Measurements from ENCODE around the gene PDIA3. TPM values are rescaled to one million over a fixed set of nuclear protein-coding genes. Genes with fewer than 3 reads are reported as not detected.

PDIA3 gene
- total RNA-seq, 1 experiment from 2014 or later, result 421 TPM

GRCh38 chr15:43775411-43775965 is 29.2 kb downstream of the PDIA3 start:
- Histone ChIP-seq H3K27ac (ENCODE audit: low read depth, low read length, poor library complexity, severe bottlenecking) (peak overlapping the region; percentile 41), H3K4me3 (ENCODE audit: low read depth, low read length, poor library complexity, severe bottlenecking) (no peak overlapping the region), H3K9me3 (ENCODE audit: low read depth, low read length, poor library complexity, severe bottlenecking) (no peaks in the 10 kb centered on the region), H3K36me3 (ENCODE audit: insufficient read depth, low read length, poor library complexity, severe bottlenecking) (peaks cover 29% of the 10 kb centered on the region), H3K27me3 (replicated peaks; ENCODE audit: insufficient read depth, low read depth, low read length, poor library complexity) (no peaks in the 10 kb centered on the region), H3K4me1 (ENCODE audit: insufficient read depth, low read length, poor library complexity, severe bottlenecking) (peaks cover 11% of the 10 kb centered on the region)
- CTCF ChIA-PET, result no interaction called here
- DNase-seq (ENCODE audit: low spot score), result peak; percentile 79
- no TSS peak for BruUV-seq (replicated peaks)
- TF ChIP-seq, protein P1, sequence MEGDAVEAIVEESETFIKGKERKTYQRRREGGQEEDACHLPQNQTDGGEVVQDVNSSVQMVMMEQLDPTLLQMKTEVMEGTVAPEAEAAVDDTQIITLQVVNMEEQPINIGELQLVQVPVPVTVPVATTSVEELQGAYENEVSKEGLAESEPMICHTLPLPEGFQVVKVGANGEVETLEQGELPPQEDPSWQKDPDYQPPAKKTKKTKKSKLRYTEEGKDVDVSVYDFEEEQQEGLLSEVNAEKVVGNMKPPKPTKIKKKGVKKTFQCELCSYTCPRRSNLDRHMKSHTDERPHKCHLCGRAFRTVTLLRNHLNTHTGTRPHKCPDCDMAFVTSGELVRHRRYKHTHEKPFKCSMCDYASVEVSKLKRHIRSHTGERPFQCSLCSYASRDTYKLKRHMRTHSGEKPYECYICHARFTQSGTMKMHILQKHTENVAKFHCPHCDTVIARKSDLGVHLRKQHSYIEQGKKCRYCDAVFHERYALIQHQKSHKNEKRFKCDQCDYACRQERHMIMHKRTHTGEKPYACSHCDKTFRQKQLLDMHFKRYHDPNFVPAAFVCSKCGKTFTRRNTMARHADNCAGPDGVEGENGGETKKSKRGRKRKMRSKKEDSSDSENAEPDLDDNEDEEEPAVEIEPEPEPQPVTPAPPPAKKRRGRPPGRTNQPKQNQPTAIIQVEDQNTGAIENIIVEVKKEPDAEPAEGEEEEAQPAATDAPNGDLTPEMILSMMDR (conservative IDR thresholded peaks at IDR 0.05; ENCODE audit: low read depth, low read length), result peak; percentile 46
- no peak for TF ChIP-seq EZH2 (IDR thresholded peaks at IDR 0.05; ENCODE audit: borderline replicate concordance, low read depth, low read length, poor library complexity, severe bottlenecking)
- POLR2A ChIA-PET (ENCODE audit: low non-redundant PET), result no interaction called here
- intact Hi-C loops (cut with micrococcal nuclease; ENCODE audit: unreplicated experiment), result no loop called here

DNA sequence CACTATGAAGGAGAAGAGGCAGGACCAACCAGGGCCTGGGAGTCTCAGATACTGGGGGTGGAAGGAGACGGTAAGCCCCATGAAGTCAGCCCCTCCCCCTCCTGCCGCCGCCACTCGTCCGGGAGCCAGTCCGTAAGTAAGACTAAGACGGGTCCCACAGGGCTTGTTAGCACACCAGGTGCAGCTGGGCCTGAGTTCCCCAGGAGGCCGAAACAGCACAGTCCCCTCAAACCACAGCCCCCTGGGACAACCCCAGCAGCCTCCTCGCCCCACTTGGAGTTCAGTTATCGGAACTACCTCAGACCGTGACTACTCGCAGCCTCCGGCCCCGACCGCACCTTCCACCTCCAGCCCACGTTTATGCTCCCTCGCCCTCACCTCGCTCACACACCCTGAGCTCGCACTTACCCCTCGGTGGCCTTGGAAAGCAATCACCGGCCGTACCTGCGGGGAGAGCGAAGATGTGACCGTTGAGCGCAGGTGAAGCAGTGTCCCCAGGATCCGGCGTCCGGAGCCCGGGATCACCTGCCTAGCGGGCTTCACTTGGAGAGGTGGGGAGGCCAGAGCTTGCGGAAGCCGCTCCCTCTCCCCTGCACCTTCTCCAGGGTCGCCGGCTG is 30.0 kb downstream of the PDIA3 start:
- BruUV-seq (replicated peaks), result no TSS peak
- intact Hi-C loops (cut with micrococcal nuclease; ENCODE audit: unreplicated experiment), result no loop called here

GRCh38 chr15:43776718-43777266 is 30.6 kb downstream of the PDIA3 start, which contains the start of gene ELL3:
Gene ELL3 (minus strand): TSS chr15:43776966. CDS start chr15:43776901, 65 bp downstream.
- intact Hi-C loops (cut with micrococcal nuclease; ENCODE audit: unreplicated experiment), result no loop called here
- BruUV-seq (replicated peaks), result no TSS peak
- H3K4me1 ChIP-seq (ENCODE audit: insufficient read depth, low read length, poor library complexity, severe bottlenecking), result peaks cover 11% of the 10 kb centered on the region
- ChIA-PET POLR2A (ENCODE audit: low non-redundant PET) (no interaction called here), CTCF (interaction anchor here (0.5 to 1.1 kb wide), 3 partner anchors 9 to 12 kb away, joined by 3 to 7 read pairs (median 4); no protein-coding TSS in a partner anchor)
- H3K4me3 ChIP-seq (ENCODE audit: low read depth, low read length, poor library complexity, severe bottlenecking), result peak within 1 kb of the TSS; percentile 75
- H3K27ac ChIP-seq (ENCODE audit: low read depth, low read length, poor library complexity, severe bottlenecking), result peak within 1 kb of the TSS; percentile 86
- DNase-seq (ENCODE audit: low spot score), result peak; percentile 87
- no peaks in the 10 kb centered on the region for H3K9me3 ChIP-seq (ENCODE audit: low read depth, low read length, poor library complexity, severe bottlenecking)
- no peaks in the 10 kb centered on the region for H3K27me3 ChIP-seq (replicated peaks; ENCODE audit: insufficient read depth, low read depth, low read length, poor library complexity)
- TF ChIP-seq, protein P1 (conservative IDR thresholded peaks at IDR 0.05; ENCODE audit: low read depth, low read length), result no peak
- TF ChIP-seq EZH2 (IDR thresholded peaks at IDR 0.05; ENCODE audit: borderline replicate concordance, low read depth, low read length, poor library complexity, severe bottlenecking), result no peak
- H3K36me3 ChIP-seq (ENCODE audit: insufficient read depth, low read length, poor library complexity, severe bottlenecking), result peaks cover 16% of the 10 kb centered on the region

More for the DNA sequence above, 30.0 kb downstream of the PDIA3 start:
- Histone ChIP-seq H3K36me3 (ENCODE audit: insufficient read depth, low read length, poor library complexity, severe bottlenecking) (peaks cover 22% of the 10 kb centered on the region), H3K27ac (ENCODE audit: low read depth, low read length, poor library complexity, severe bottlenecking) (no peak overlapping the region), H3K27me3 (replicated peaks; ENCODE audit: insufficient read depth, low read depth, low read length, poor library complexity) (no peaks in the 10 kb centered on the region), H3K9me3 (ENCODE audit: low read depth, low read length, poor library complexity, severe bottlenecking) (no peaks in the 10 kb centered on the region), H3K4me1 (ENCODE audit: insufficient read depth, low read length, poor library complexity, severe bottlenecking) (peaks cover 11% of the 10 kb centered on the region), H3K4me3 (ENCODE audit: low read depth, low read length, poor library complexity, severe bottlenecking) (peak overlapping the region; percentile 75)
- CTCF ChIA-PET, result interaction anchor here (0.5 to 1.1 kb wide), 3 partner anchors 8 to 13 kb away, joined by 3 to 7 read pairs (median 4); no protein-coding TSS in a partner anchor
- DNase-seq (ENCODE audit: low spot score), result no peak
- POLR2A ChIA-PET (ENCODE audit: low non-redundant PET), result no interaction called here
- TF ChIP-seq, protein P1 (conservative IDR thresholded peaks at IDR 0.05; ENCODE audit: low read depth, low read length), result no peak
- TF ChIP-seq EZH2 (IDR thresholded peaks at IDR 0.05; ENCODE audit: borderline replicate concordance, low read depth, low read length, poor library complexity, severe bottlenecking), result no peak
